GM21360 (cell line): ENCODE results near the gene TUBA1B.

ENCODE experiments used
- ATAC-seq: cut with Tn5 transposase; IDR thresholded peaks from one replicate; pipeline ENCODE4 v1.9.1; 2021; ENCODE audit warnings: mild to moderate bottlenecking, moderate library complexity; ENCODE audit not compliant: unreplicated experiment

The TUBA1B gene

DNA sequence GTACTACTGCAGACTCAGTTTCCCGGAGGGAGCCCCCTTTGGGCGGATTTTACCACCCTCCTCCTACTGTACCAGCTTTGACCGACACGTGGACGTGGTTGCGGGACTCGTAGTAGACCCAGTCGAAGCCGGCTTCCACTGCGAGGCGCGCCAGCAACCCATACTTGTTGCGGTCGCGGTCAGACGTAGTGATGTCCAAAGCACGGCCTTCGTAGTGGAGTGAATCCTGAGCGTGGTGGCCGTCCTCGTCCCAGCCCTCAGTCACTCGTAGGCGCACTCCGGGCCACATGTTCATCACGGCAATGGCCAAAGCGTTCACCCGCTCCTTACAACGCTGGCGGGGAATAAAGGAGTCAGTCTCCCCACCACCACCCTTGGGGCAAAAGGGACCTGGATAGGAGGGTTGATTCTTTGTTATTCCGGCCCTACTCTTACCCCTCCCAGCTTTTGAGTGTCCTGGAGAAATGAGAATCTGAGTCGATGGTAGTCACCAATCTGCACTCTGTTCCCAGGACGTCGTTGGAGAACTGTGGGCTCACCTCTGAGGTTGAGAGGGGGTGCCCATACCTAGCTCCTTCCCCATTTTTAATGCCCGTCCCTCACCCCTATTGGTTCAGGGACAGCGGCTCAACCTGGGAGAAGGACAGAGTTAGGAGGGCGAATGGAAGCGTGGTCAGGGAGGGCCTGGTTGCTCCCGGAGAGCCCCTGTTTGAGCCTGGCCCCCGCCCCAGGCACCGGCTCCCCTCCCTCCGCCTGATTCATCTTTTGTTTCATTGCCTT is 39.9 kb downstream of the TUBA1B start:
- no peak for ATAC-seq

- no peak for ATAC-seq
These were observed 41.1 kb downstream of the TUBA1B start for GRCh38 chr12:49089821-49090773.

DNA sequence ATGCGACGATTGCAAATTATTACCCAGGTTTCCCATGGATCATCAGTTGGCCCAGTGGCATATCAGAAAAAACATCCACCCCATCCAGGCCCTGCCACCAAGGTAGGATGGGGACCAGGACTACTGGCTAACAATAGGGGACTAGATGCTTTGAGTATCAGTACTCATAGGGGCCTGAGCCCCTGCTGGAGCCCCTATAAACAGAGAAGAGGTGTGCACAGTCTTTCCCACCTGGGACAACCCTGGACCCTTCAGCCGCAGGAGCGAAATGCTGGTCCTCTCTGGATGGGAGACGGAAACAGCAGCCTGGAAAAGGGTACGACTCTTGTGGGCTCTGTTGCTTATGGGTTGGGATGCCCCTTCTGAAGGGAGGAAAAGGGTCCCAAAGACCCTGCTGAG is 42.3 kb downstream of the TUBA1B start:
- no peak for ATAC-seq

DNA sequence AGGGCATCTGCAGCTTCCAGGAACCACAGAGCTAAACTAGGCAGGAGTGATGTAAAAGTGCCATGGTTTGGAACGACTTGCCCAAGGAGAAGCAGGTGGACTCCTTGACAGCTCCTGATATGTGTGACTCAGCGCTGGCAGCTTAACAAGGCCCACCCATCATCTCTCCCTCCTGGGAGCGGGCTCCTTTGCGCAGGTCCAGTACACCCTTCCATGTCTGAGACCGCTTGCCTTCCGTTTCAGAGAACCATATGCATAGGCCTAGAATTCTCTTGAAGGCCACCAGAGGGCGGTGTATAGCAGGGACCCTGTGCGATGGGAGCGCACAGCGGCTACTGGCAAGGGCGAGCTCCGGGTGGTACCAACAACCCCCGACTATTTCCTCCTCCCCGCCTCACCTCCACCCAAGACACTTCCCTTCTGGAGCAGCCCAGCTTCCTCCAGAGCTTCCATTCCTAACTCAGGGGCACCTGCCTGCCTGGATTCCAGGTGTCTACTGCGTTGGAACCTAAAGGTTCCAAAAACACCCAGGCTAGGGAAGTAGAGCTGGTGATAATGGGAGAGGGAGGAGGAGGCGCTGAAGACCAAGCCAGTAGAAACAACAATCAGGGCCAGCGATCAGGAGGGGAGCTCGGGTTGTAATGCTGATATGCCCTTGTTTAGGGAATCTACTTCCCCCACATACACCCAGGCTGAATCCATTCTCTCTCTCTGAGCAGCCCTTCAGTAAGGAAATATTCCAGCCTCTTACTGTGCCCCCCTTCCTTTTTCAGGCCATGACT is 42.9 kb downstream of the TUBA1B start:
- ATAC-seq, result peak; percentile 72

- ATAC-seq, result no peak
These were observed 45.1 kb downstream of the TUBA1B start for GRCh38 chr12:49086116-49086515.

DNA sequence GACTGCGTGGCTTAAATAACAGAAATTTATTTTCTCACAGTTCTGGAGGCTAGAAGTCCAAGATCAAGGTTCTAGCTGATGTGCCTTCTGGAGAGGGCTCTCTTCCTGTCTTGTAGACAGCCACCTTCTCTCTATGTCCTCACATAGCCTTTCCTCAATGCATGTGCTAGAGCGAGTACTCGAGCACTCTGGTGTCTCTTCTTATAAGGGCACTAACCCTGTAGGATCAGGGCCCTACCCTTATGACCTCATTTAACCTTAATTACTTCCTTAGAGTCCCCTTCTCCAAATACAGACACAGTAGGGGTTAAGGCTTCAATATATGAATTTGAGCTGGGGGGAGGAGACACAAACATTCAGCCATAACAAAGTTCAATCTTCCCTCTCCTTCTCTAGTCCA is 46.8 kb downstream of the TUBA1B start:
- no peak for ATAC-seq

DNA sequence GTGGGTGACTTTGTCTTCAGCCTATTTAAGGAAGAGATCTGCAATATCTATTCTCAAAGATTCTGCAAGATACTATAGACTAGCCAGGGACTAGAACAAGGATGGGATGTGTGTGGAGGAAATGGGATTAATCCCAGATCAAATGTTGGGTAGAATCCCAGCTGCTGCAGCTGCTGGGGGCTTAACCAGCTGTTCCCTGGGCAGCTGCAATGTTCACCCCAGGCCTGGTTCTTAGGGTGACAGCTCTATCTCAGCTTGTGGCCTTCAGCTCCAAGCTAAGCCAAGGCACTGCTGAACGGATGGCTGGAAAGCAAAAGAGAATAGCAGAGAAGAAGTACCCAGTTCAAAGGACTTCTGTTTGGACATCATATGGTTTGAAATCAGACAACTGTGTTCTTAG is 51.4 kb downstream of the TUBA1B start:
- ATAC-seq, result no peak
